PC-9 (cell line): ENCODE data around the gene GTF2A2. TPM values are rescaled to one million over a fixed set of nuclear protein-coding genes. Genes with fewer than 3 reads are reported as not detected.

Experiments
- BruUV-seq: library from RNA; stranded (reverse); fragments of 400-500 nt; replicated peaks from 2 replicates; lab custom pipeline; 2021; lab: Mats Ljungman, UMichigan
- CTCF ChIA-PET: fragments of 300-600 bp; sonication (Branson Sonifier 250); formaldehyde crosslinking; loops from one replicate; lab custom pipeline; 2022; ENCODE audit warnings: antibody characterized with exemption; lab: Charles Lee
- POLR2A ChIA-PET: fragments of 300-600 bp; sonication (Branson Sonifier 250); formaldehyde crosslinking; loops from one replicate; lab custom pipeline; 2022; ENCODE audit warnings: antibody characterized with exemption; ENCODE audit not compliant: unreplicated experiment; lab: Charles Lee
- DNase-seq, 2 experiments: peaks; one replicate each; pipeline versions ENCODE4 v3.0.0 to v3.0.0-alpha.2; 2015 to 2022; ENCODE audit warnings: mixed read lengths in 1 of 2
- H2AFZ ChIP-seq: fragments of 200-600 bp; sonication (generic); 2 replicates; pipeline ENCODE4 v1.8.1; 2017; ENCODE audit warnings: antibody characterized with exemption
- H3F3A ChIP-seq: fragments of 200-600 bp; sonication (generic); 2 replicates; pipeline ENCODE4 v1.8.1; 2017; ENCODE audit warnings: antibody characterized with exemption, mild to moderate bottlenecking, low read depth; ENCODE audit not compliant: insufficient read depth
- H3K27ac ChIP-seq: fragments of 200-600 bp; sonication (generic); 2 replicates; pipeline ENCODE4 v1.6.1; 2016; ENCODE audit warnings: mixed run types
- H3K27me3 ChIP-seq: fragments of 200-600 bp; sonication (generic); 2 replicates; pipeline ENCODE4 v1.6.1; 2016; ENCODE audit warnings: low read depth, mixed run types; ENCODE audit not compliant: insufficient read depth
- H3K36me3 ChIP-seq: fragments of 200-600 bp; sonication (generic); 2 replicates; pipeline ENCODE4 v1.6.1; 2016; ENCODE audit warnings: low read depth, mixed run types
- H3K4me1 ChIP-seq: fragments of 200-600 bp; sonication (generic); replicated peaks from 2 replicates; pipeline ENCODE4 v1.6.1; 2016; ENCODE audit warnings: mixed run types; ENCODE audit not compliant: insufficient read depth
- H3K4me2 ChIP-seq: fragments of 200-600 bp; sonication (generic); 2 replicates; pipeline ENCODE4 v1.6.1; 2017; ENCODE audit warnings: mixed run types
- H3K4me3 ChIP-seq: fragments of 200-600 bp; sonication (generic); 2 replicates; pipeline ENCODE4 v1.6.1; 2016; ENCODE audit warnings: mixed run types
- H3K79me2 ChIP-seq: fragments of 200-600 bp; sonication (generic); 2 replicates; pipeline ENCODE4 v1.6.1; 2017; ENCODE audit warnings: low read depth, mixed run types
- H3K9me2 ChIP-seq: fragments of 200-600 bp; sonication (generic); 2 replicates; pipeline ENCODE4 v1.8.1; 2017; ENCODE audit warnings: mild to moderate bottlenecking; ENCODE audit not compliant: insufficient read depth
- H3K9me3 ChIP-seq: fragments of 200-600 bp; sonication (generic); 2 replicates; pipeline ENCODE4 v1.8.1; 2016; ENCODE audit warnings: low read depth; ENCODE audit not compliant: insufficient read depth
- H4K20me1 ChIP-seq: fragments of 200-600 bp; sonication (generic); 2 replicates; pipeline ENCODE4 v1.8.1; 2017; ENCODE audit not compliant: insufficient read depth
- EZH2 ChIP-seq: fragments of 200-600 bp; sonication (generic); IDR thresholded peaks from 2 replicates; pipeline ENCODE4 v1.8.0; 2017; ENCODE audit warnings: antibody characterized with exemption, low read depth
- intact Hi-C: fragments of 100-400 bp; cut with micrococcal nuclease; formaldehyde crosslinking; loops from one replicate; pipeline ENCODE4 v1.10.0; 2022; ENCODE audit not compliant: unreplicated experiment
- total RNA-seq: library from RNA; stranded (reverse); gene quantifications from 2 replicates; pipeline ENCODE4 v1.2.3, GENCODE V29; 2021
- TF ChIP-seq, protein P1 (sequence below): fragments of 200-600 bp; sonication (generic); conservative IDR thresholded peaks from 2 replicates; pipeline ENCODE4 v1.6.1; 2017; ENCODE audit warnings: mixed run types, antibody characterized with exemption, mild to moderate bottlenecking, moderate library complexity

GTF2A2 gene
- total RNA-seq, 1 experiment from 2014 or later: 111 TPM

DNA sequence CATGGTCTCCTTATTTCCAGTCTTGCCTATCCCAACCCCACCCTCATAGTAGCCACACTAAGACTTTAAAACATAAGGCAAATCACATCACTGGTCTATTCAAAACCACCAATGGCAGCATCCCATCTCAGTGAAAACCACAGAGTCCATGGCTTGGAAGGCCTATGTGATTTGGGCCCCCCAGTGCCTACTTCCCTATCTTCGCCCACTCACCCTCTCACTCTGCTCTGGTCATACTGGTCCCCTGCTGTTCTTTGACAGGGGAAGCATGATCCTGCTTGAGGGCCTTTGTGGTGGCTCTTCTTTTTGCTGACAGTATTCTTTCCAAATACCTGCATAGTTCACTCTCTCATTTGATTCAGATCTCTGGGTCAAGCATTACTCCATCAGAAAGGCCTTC lies 3.3 kb downstream of the GTF2A2 start:
- no TSS peak for BruUV-seq
- no peaks in the 10 kb centered on the region for H3K9me2 ChIP-seq
- H3K27me3 ChIP-seq: no peaks in the 10 kb centered on the region
- TF ChIP-seq, protein P1, sequence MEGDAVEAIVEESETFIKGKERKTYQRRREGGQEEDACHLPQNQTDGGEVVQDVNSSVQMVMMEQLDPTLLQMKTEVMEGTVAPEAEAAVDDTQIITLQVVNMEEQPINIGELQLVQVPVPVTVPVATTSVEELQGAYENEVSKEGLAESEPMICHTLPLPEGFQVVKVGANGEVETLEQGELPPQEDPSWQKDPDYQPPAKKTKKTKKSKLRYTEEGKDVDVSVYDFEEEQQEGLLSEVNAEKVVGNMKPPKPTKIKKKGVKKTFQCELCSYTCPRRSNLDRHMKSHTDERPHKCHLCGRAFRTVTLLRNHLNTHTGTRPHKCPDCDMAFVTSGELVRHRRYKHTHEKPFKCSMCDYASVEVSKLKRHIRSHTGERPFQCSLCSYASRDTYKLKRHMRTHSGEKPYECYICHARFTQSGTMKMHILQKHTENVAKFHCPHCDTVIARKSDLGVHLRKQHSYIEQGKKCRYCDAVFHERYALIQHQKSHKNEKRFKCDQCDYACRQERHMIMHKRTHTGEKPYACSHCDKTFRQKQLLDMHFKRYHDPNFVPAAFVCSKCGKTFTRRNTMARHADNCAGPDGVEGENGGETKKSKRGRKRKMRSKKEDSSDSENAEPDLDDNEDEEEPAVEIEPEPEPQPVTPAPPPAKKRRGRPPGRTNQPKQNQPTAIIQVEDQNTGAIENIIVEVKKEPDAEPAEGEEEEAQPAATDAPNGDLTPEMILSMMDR: no peak
- TF ChIP-seq EZH2: no peak
- H3F3A ChIP-seq: peaks cover 7% of the 10 kb centered on the region; the same call in 1 of the 2 replicates
- H3K4me1 ChIP-seq: peaks cover 14% of the 10 kb centered on the region
- no peak overlapping the region for H2AFZ ChIP-seq
- POLR2A ChIA-PET: no interaction called here
- H3K36me3 ChIP-seq: peaks cover 14% of the 10 kb centered on the region
- no peak overlapping the region for H3K4me3 ChIP-seq
- peaks cover 44% of the 10 kb centered on the region for H3K79me2 ChIP-seq
- no peak for DNase-seq
- intact Hi-C loops: no loop called here
- no peak overlapping the region for H3K4me2 ChIP-seq
- H3K9me3 ChIP-seq: no peaks in the 10 kb centered on the region
- CTCF ChIA-PET: no interaction called here
- no peaks in the 10 kb centered on the region for H4K20me1 ChIP-seq
- H3K27ac ChIP-seq: no peak overlapping the region

DNA sequence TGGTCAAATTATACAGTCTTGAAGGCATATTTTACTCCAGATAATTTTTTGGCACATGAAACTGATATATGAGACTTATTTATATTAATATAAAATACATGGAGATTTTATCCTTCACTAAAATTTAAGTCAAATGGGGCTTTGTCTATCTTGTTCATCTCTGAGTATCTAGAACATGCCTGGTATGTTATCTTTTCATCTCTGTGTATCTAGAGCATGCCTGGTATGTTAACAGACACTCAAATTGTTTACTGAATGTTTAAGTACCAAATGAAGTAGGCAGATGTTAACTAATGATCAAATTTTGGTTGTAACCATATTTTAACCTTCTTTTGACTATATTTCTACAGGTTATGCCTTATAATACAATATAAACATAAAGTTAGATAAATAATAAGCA lies 7.7 kb downstream of the GTF2A2 start:
- H3K9me3 ChIP-seq: no peaks in the 10 kb centered on the region
- H3K79me2 ChIP-seq: peaks cover 17% of the 10 kb centered on the region
- no peaks in the 10 kb centered on the region for H4K20me1 ChIP-seq
- no TSS peak for BruUV-seq
- H3K4me1 ChIP-seq: no peaks in the 10 kb centered on the region
- intact Hi-C loops: no loop called here
- DNase-seq: no peak
- no peak overlapping the region for H3K4me3 ChIP-seq
- no peak overlapping the region for H3K4me2 ChIP-seq
- ChIA-PET POLR2A (interaction anchor here (0.8 kb wide), 1 partner anchor 8 kb away, joined by 6 read pairs; the partner anchor contains the start of gene GTF2A2), CTCF (interaction anchor here (0.5 kb wide), 1 partner anchor 860 kb away, joined by 5 read pairs; no protein-coding TSS in a partner anchor)
- H3F3A ChIP-seq: no peaks in the 10 kb centered on the region
- no peak overlapping the region for H2AFZ ChIP-seq
- TF ChIP-seq, protein P1: no peak
- TF ChIP-seq EZH2: no peak
- H3K36me3 ChIP-seq: peaks cover 14% of the 10 kb centered on the region
- no peak overlapping the region for H3K27ac ChIP-seq
- H3K9me2 ChIP-seq: no peaks in the 10 kb centered on the region
- no peaks in the 10 kb centered on the region for H3K27me3 ChIP-seq

DNA sequence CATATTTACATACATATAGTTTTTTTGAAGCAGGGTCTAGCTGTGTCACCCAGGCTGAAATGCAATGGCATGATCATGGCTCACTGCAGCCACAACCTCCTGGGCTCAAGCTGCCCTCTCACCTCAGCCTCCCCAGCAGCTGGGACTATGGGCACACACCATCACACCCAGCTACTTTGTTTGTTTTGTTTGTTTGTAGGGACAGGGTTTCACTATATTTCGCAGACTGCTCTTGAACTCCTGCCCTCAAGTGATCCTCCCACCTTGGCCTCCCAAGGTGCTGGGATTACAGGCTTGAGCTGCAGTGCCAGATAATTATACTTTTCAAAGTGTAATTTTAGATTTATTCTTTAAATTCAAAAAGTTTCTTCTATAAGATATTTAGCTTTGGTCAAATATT lies 10.2 kb downstream of the GTF2A2 start:
- no peak overlapping the region for H3K4me2 ChIP-seq
- H3K79me2 ChIP-seq: no peaks in the 10 kb centered on the region; the same call in 1 of the 2 replicates
- H3K9me2 ChIP-seq: no peaks in the 10 kb centered on the region
- no peaks in the 10 kb centered on the region for H3K4me1 ChIP-seq
- no peak for TF ChIP-seq EZH2
- TF ChIP-seq, protein P1: no peak
- POLR2A ChIA-PET: no interaction called here
- H3K36me3 ChIP-seq: peaks cover 9% of the 10 kb centered on the region; the same call in 1 of the 2 replicates
- no peaks in the 10 kb centered on the region for H3K9me3 ChIP-seq
- CTCF ChIA-PET: no interaction called here
- BruUV-seq: no TSS peak
- intact Hi-C loops: no loop called here
- H2AFZ ChIP-seq: no peak overlapping the region
- H3K27me3 ChIP-seq: no peaks in the 10 kb centered on the region
- H3K4me3 ChIP-seq: no peak overlapping the region
- DNase-seq: no peak
- H3F3A ChIP-seq: no peaks in the 10 kb centered on the region
- H4K20me1 ChIP-seq: no peaks in the 10 kb centered on the region
- H3K27ac ChIP-seq: no peak overlapping the region
